GM12874 (cell line): ENCODE data around the gene OBP2A.

ENCODE experiments used
- TF ChIP-seq, protein P1 (sequence below): IDR thresholded peaks from 2 replicates; pipeline ENCODE4 v1.5.1; 2011; ENCODE audit warnings: low read depth, mild to moderate bottlenecking, control low read depth, low read length, moderate library complexity; ENCODE audit not compliant: insufficient read depth

OBP2A gene

DNA sequence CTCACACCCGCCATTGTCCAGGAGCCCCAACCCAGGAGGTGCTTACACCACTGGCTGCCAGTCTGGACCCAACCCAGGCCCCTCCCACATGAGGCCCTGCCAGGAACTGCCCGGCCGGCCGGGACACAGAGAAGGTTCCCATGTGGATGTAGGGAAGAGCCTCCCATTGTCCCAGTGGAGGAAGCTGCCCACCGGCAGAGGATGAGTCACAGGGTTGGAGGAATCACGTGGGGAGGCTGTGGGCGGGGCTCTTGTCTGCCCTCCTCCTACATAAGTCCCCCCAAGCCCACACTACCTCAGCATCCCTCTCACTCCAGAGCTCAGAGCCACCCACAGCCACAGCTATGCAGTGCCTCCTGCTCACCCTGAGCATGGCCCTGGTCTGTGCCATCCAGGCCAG, 41.7 kb downstream of the OBP2A start:
- TF ChIP-seq, protein P1, sequence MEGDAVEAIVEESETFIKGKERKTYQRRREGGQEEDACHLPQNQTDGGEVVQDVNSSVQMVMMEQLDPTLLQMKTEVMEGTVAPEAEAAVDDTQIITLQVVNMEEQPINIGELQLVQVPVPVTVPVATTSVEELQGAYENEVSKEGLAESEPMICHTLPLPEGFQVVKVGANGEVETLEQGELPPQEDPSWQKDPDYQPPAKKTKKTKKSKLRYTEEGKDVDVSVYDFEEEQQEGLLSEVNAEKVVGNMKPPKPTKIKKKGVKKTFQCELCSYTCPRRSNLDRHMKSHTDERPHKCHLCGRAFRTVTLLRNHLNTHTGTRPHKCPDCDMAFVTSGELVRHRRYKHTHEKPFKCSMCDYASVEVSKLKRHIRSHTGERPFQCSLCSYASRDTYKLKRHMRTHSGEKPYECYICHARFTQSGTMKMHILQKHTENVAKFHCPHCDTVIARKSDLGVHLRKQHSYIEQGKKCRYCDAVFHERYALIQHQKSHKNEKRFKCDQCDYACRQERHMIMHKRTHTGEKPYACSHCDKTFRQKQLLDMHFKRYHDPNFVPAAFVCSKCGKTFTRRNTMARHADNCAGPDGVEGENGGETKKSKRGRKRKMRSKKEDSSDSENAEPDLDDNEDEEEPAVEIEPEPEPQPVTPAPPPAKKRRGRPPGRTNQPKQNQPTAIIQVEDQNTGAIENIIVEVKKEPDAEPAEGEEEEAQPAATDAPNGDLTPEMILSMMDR: no peak

DNA sequence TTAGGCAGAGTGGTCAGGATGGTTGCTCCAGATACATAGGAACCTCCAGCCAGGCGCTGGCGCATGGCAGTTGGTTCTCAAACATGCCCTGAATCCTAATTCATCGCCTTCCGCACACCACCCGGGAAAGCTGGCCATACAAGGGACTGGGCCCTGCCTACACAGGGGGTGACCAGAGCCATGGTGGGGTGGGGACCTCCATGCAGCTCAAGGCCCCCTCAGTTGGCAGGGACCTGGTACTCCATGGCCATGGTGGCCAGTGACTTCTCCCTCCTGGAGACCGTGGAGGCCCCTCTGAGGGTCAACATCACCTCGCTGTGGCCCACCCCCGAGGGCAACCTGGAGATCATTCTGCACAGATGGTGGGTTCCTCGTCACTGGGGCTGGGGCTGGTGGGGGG, 42.4 kb downstream of the OBP2A start:
- TF ChIP-seq, protein P1: no peak

DNA sequence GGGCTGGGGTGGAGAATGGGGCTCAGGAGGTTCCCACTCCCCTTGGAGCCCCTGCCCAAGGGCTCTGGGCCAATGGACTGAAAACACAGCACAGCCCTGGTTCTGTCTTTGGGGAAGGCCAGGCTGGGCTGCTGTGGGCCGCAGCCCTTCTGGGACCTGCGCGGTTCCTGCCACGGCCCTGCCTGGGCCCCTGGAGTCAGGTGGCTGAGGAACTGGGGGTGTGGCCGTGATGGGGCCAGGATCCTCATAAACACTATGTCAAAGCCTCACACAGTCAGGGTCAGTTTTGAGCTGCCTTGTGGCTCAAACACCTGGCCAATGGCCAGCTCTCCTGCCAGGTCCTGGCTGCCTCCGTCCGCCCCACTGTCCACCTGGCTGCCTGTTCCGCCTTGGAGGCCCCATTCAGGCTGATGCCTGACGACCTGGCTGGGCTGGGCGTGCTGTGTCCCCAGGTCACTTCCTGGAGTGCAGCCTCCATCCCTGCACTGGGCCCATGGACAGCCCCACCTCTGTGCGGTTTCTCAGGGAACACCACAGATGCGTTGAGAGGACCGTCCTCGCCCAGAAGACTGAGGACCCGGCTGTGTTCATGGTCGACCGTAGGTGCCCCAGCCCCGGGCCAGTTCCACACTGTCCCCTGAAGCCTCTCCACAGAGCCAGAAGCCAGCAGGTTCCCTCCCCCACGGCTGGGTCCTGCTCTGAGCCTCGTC, 43.1 kb downstream of the OBP2A start:
- TF ChIP-seq, protein P1: no peak

DNA sequence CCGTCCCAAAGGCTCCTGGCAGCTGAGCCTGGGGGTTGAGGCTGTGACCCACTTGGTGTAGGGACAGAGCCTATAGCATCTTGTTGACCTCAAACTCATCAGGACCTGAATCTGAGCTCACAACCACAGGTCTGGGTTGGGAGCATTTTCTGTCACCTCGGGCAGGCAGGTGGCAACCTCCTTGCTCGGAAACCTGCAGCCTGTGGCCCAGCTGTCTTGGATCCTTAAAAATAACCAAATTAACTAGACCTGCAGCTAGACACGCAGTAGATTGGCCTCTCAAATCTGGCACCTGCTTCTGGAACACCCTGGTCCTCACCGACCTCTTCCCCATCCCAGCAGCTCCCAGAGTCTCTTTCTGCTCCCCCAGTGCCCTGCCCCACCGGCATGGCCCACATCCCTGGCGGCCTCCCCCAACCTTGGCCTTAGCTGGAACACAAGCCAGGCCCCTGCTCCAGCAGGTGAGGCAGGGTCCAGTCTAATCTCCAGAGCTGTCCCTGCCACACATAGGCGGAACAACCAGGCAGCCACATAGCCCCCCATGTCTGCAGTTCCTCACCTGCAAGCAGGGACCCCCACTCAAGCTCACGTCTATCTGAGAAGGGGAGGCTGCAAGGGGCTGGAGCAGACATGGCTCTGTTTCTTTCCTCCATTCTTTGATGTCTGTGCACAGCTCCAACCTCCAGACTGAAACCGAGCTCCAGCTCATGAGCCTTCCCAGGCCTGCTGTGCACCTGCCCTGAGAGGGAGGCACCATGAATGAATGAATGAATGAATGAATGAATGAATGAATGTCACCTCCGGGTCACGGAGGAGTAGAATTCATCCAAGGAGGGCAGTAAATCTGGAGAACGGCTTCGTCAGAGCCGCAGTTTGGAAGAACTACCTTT, 43.9 kb downstream of the OBP2A start:
- TF ChIP-seq, protein P1: no peak

DNA sequence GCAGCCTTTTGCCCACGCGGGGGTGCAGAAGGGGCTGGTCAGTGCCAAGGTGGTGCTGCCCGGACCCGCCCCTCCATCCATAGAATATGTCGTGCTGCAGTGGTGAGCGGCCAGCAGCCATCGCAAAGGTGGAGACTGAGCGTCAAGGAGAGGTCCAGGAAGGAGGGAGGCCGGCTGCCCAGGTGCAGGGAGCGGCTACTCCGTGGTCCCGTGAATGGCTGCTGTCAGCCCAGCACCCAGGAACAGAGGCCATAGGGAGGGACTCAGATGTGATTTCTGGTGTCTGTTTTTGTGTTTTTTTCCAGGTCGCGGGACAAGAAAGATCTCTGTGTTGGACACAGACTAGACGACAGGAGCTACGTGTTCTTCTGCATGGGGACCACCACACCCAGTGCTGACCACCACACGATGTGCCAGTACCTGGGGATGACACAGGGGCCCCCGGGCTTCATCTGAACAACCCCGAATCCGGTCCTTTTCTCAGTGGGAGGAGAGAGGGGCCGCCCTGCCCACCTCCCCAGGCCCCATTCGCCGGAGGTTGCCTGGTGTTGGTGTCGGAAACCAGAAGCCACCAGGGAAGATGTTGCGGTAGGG, 44.7 kb downstream of the OBP2A start:
- TF ChIP-seq, protein P1: no peak

DNA sequence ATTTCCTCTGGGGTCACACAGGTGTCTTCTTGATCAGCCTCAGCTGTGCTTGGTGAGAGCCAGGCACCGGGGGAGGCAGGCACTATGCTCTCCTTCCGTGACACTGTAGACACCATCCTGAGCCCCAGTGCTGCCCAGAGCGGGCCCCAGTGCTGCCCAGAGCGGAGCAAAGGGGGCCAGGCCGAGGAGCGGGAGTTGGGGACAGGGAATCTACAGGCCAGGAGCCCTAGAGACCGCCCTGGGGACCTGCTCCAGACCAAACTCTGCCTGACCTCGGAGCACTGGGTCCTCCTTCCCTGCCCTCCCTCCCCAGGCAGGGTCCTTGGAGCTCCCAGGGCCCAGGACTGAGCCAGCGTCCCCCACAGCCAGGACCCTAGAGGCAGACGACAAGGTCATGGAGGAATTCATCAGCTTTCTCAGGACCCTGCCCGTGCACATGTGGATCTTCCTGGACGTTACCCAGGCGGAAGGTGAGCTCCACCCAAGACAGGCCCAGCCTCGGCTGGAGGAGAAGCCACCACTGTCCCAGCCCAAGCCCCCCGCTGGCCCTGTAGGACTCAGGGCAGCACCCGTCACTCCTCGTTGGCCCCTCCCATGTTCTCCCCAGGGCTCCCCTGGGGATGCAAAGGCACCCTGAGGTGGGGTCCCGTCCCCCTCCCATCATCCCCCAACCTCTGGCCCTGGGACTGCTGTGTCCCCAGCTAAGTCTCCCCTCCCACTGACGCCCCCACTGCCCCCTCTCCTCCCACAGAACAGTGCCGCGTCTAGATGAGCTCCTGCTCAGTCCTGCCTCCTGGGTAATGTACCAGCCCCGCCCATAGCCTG, 45.8 kb downstream of the OBP2A start:
- TF ChIP-seq, protein P1: no peak

DNA sequence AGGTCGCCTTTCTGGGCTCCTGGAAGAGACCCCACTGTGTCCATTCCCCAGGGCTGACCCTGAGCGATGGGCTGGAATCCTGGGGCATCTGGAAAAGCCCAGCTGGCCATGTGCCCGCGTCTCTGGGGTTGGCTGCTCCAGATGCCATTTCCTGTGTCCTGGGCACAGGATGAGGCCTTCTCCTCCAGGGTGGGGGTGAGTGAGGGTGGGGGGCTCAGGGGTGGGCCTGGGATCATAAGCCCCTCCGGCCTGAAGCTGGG, 46.3 kb downstream of the OBP2A start:
- TF ChIP-seq, protein P1: no peak
